ENCODE results near the gene FBXL13. TPM values are rescaled to one million over a fixed set of nuclear protein-coding genes. Genes with fewer than 3 reads are reported as not detected.

FBXL13 gene
- total RNA-seq, 2 donors from 2014 or later: 0.95 to 2.5 TPM

GRCh38 chr7:102834999-102835398 lies 239.6 kb downstream of the FBXL13 start:
- H3K27me3 ChIP-seq (replicated peaks; ENCODE audit: insufficient read depth): no peaks in the 10 kb centered on the region

GRCh38 chr7:102834466-102834865 lies 240.1 kb downstream of the FBXL13 start:
- H3K4me1 ChIP-seq (ENCODE audit: control insufficient read depth in 1 of 2, low read depth in 2 of 2): peaks cover 9 to 14% of the 10 kb centered on the region in 2 donors
- TF ChIP-seq, protein P1, sequence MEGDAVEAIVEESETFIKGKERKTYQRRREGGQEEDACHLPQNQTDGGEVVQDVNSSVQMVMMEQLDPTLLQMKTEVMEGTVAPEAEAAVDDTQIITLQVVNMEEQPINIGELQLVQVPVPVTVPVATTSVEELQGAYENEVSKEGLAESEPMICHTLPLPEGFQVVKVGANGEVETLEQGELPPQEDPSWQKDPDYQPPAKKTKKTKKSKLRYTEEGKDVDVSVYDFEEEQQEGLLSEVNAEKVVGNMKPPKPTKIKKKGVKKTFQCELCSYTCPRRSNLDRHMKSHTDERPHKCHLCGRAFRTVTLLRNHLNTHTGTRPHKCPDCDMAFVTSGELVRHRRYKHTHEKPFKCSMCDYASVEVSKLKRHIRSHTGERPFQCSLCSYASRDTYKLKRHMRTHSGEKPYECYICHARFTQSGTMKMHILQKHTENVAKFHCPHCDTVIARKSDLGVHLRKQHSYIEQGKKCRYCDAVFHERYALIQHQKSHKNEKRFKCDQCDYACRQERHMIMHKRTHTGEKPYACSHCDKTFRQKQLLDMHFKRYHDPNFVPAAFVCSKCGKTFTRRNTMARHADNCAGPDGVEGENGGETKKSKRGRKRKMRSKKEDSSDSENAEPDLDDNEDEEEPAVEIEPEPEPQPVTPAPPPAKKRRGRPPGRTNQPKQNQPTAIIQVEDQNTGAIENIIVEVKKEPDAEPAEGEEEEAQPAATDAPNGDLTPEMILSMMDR (IDR thresholded peaks at IDR 0.05): no peak
- H3K27ac ChIP-seq: no peak overlapping the region
- no peak overlapping the region for H3K4me3 ChIP-seq
- H3K36me3 ChIP-seq: no peaks in the 10 kb centered on the region
- H3K9me3 ChIP-seq: no peaks in the 10 kb centered on the region
- no peak for ATAC-seq (ENCODE audit: insufficient number of reproducible peaks, low FRiP score, low read depth)
- no peak for DNase-seq (ENCODE audit: low spot score)
- no peaks in the 10 kb centered on the region for H3K27me3 ChIP-seq (replicated peaks; ENCODE audit: insufficient read depth)

More at GRCh38 chr7:102834999-102835398, 239.6 kb downstream of the FBXL13 start:
- peaks cover 9 to 14% of the 10 kb centered on the region in 2 donors for H3K4me1 ChIP-seq (ENCODE audit: control insufficient read depth in 1 of 2, low read depth in 2 of 2)
- ATAC-seq (ENCODE audit: insufficient number of reproducible peaks, low FRiP score, low read depth) (no peak), DNase-seq (ENCODE audit: low spot score) (no peak)
- TF ChIP-seq, protein P1 (IDR thresholded peaks at IDR 0.05): no peak
- H3K9me3 ChIP-seq: no peaks in the 10 kb centered on the region
- H3K36me3 ChIP-seq: no peaks in the 10 kb centered on the region
- H3K4me3 ChIP-seq: no peak overlapping the region
- H3K27ac ChIP-seq: no peak overlapping the region

GRCh38 chr7:102833343-102833742 lies 241.3 kb downstream of the FBXL13 start:
- H3K27ac ChIP-seq: no peak overlapping the region
- DNase-seq (ENCODE audit: low spot score): no peak
- H3K4me3 ChIP-seq: no peak overlapping the region
- no peaks in the 10 kb centered on the region for H3K36me3 ChIP-seq
- no peaks in the 10 kb centered on the region for H3K9me3 ChIP-seq
- TF ChIP-seq, protein P1 (IDR thresholded peaks at IDR 0.05): no peak
- H3K27me3 ChIP-seq (replicated peaks; ENCODE audit: insufficient read depth): no peaks in the 10 kb centered on the region
- peaks cover 9 to 14% of the 10 kb centered on the region in 2 donors for H3K4me1 ChIP-seq (ENCODE audit: control insufficient read depth in 1 of 2, low read depth in 2 of 2)
- no peak for ATAC-seq (ENCODE audit: insufficient number of reproducible peaks, low FRiP score, low read depth)

DNA sequence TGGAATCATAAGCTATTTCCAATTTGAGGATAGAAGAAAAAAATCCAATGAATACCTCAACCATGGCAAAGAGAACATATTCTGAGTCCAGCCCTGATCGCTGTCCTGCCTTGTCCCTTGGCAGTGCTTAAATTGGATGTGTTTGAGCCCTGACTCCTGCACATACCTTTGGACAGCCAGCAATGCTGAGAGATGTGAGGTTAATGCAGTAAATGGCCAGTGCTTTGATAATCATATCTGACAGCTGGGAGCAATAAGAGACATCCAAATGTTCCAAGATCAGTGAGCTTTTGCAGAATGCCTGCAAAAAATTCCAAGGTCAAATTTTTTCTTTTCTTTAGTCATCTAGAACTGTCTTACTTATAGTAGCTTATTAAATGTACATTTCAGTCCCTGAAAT lies 241.9 kb downstream of the FBXL13 start:
- Histone ChIP-seq H3K27me3 (replicated peaks; ENCODE audit: insufficient read depth) (no peaks in the 10 kb centered on the region), H3K9me3 (no peaks in the 10 kb centered on the region), H3K27ac (no peak overlapping the region), H3K4me3 (no peak overlapping the region), H3K4me1 (ENCODE audit: control insufficient read depth in 1 of 2, low read depth in 2 of 2) (peaks cover 9 to 14% of the 10 kb centered on the region in 2 donors), H3K36me3 (no peaks in the 10 kb centered on the region)
- DNase-seq (ENCODE audit: low spot score) (no peak), ATAC-seq (ENCODE audit: insufficient number of reproducible peaks, low FRiP score, low read depth) (no peak)
- TF ChIP-seq, protein P1 (IDR thresholded peaks at IDR 0.05): no peak

DNA sequence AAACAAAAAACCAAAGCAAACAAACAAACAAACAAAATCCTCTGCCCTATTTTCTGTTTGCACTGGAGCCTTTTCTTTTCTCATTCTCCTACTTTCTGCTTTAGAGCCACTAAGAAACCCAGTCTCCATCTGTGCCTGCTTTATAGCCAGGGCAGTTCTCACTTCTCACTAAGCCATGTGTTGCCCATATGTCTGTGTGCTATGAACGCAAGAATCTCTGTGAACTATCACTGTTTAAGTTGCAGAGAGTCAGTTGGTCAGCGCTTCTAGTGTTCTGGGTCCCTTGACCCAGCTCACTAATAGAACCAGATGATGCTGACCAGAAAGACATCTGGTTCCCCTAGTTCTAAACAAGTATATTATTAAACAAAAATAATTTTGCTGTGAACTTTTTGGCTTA lies 244.4 kb downstream of the FBXL13 start:
- Histone ChIP-seq H3K36me3 (no peaks in the 10 kb centered on the region), H3K4me3 (no peak overlapping the region), H3K4me1 (ENCODE audit: control insufficient read depth in 1 of 2, low read depth in 2 of 2) (no peaks in the 10 kb centered on the region), H3K27ac (no peak overlapping the region), H3K9me3 (no peaks in the 10 kb centered on the region), H3K27me3 (replicated peaks; ENCODE audit: insufficient read depth) (no peaks in the 10 kb centered on the region)
- no peak for ATAC-seq (ENCODE audit: insufficient number of reproducible peaks, low FRiP score, low read depth)
- TF ChIP-seq, protein P1 (IDR thresholded peaks at IDR 0.05): no peak
- DNase-seq (ENCODE audit: low spot score): no peak

All from thoracic aorta (tissue), 2 donors.